A549 treated with CpdA at 1 μM for 4 hours (cell line): Measurements from ENCODE around the gene ZSCAN5C. TPM values are rescaled to one million over a fixed set of nuclear protein-coding genes. Genes with fewer than 3 reads are reported as not detected.

Experiments used
- total RNA-seq: library from RNA; stranded (reverse); fragments of 200-300 nt; extraction: Qiagen RNA extraction; gene quantifications from 5 replicates; pipeline ENCODE4 v1.2.3, GENCODE V29; 2022; ENCODE audit warnings: low read depth

ZSCAN5C gene
- not detected in 5 replicates for total RNA-seq

GRCh38 chr19:56201973-56202372 lies at the start of gene ZSCAN5C:
Gene ZSCAN5C (plus strand): TSS chr19:56202273. CDS start chr19:56205914, 3,641 bp downstream.

GRCh38 chr19:56175861-56176307 lies 26.2 kb upstream of the ZSCAN5C start, which contains the start of gene GALP:
Gene GALP (plus strand): TSS chr19:56176008. CDS start chr19:56177109, 1,101 bp downstream.

GRCh38 chr19:56197646-56198045 lies 4.4 kb upstream of the ZSCAN5C start, which contains the start of gene ZSCAN5B:
Gene ZSCAN5B (minus strand): TSS chr19:56197783. CDS start chr19:56193052, 4,731 bp downstream.

Other genes with a start within 250 kb of the ZSCAN5C start
- gene NLRP5, start 215.5 kb upstream of the ZSCAN5C start, total RNA-seq: not detected in 5 replicates
- 24.6 to 49.2 TPM (median 45.2 TPM) in 5 replicates for gene ZNF787, start 81.0 kb upstream of the ZSCAN5C start, total RNA-seq
- gene ZNF444, start 61.0 kb upstream of the ZSCAN5C start, total RNA-seq: 17.0 to 32.9 TPM (median 30.4 TPM) in 5 replicates
- not detected in 5 replicates for gene GALP, start 26.3 kb upstream of the ZSCAN5C start, total RNA-seq
- 0.03 TPM in 1 of 5 replicates, not detected in the others for gene ZSCAN5B, start 4.5 kb upstream of the ZSCAN5C start, total RNA-seq
- gene EDDM13, start 70.5 kb downstream of the ZSCAN5C start, total RNA-seq: not detected in 5 replicates
- gene ZSCAN5A, start 112.6 kb downstream of the ZSCAN5C start, total RNA-seq: 7.7 to 12.8 TPM (median 9.2 TPM) in 5 replicates
- 1.0 to 2.0 TPM (median 1.3 TPM) in 5 replicates for gene ZNF582, start 191.3 kb downstream of the ZSCAN5C start, total RNA-seq
- 1.7 to 2.6 TPM (median 2.5 TPM) in 5 replicates for gene ZNF583, start 202.1 kb downstream of the ZSCAN5C start, total RNA-seq